NCI-H2029 treated with DMSO at 0.1 percent for 48 hours (cell line): Measurements from ENCODE around the gene PSME4.
A peak's percentile ranks its signal among the peaks of the same experiment; 100 is the strongest.
"Not testable (repeated sequence)": the region's sequence is repeated elsewhere in the genome, so short reads cannot be mapped to it uniquely, and the experiment has no call there.

Experiments used
- DNase-seq: peaks from one replicate; lab custom pipeline; 2025; lab: John Stamatoyannopoulos, UW

The PSME4 gene

DNA sequence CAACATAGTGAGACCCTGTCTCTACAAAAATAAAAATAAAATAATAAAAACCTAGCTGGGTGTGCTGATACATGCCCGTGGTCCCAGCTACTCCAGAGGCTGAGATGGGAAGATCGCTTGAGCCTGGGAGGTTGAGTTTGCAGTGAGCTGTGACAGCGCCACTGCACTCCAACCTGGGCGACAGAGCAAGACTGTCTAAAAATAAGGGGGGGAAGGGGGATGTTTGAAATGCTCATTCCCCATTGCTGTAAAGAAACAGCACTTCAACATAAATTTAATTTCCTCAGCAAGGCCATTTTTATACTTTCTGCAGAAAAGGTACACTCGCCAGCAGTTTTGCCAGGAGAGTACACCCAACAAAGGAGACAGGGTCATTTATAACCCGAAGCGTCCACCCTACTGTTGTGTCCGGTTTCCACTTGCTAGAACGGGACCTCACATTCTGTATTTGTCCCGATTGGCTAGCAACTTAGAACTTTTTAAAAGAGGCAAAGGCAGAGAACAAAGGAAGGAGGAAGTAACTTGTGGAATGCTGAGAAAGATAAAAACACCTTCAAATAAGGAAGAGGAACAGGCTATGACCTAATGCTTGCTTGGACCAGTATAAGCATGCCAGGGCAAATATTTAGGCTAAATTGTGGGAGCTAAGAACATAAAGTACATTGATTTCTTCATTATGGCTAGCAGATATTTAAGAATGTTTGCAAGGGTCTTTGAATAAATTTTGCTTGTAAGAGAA lies 9.1 kb downstream of the PSME4 start:
- not testable (repeated sequence) for DNase-seq

DNA sequence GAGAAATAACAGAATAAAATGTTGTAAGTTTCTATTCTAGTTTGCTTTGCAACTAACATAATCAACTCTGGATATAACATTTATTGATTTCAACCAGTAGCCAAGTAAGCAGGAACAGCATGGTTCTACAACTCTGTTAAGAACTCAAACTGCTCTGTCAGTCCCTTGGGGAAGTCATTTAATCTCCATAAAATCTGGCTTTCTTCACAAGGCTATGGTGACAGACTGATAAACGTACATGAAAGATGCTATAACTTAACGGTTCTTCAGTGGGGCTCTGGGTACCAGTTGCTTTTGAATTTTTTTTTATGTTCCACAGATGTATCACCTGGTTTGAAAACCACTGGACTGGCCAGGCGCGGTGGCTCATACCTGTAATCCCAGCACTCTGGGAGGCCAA lies 10.3 kb downstream of the PSME4 start:
- no peak for DNase-seq

DNA sequence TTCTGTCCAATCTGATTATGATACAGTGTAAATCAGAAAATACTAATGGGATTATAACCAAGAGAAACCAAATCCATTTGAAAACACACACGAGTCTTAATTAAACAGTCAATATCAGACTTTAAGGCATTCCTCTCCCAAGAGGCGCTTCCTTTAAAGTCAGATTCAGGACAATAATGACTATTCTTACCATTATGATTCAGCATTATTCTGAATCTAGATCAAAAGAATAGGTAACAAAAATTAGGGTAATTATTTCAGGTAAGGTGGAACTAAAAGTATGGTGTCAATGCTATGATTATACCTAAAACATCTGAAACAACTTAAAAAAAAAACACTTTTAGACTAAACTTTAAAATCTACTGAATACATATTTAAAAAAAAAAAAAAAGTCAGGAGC lies 12.3 kb downstream of the PSME4 start:
- DNase-seq = no peak

DNA sequence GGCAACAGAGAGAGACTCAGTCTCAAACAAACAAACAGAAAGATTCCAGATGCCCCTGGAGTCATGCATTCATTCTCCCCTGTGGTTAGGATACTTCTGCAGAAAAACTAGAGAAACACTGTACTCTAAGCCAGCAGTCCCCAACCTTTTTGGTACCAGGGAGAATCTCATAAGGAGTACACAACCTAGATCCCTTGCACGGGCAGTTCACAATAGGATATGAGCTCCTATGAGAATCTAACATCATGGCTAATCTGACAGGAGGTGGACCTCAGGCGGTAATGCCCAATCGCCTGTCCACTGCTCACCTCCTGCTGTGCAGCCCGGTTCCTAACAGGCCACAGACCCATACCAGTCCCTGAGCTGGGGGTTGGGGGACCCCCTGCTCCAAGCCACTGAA lies 18.3 kb downstream of the PSME4 start:
- no peak for DNase-seq

DNA sequence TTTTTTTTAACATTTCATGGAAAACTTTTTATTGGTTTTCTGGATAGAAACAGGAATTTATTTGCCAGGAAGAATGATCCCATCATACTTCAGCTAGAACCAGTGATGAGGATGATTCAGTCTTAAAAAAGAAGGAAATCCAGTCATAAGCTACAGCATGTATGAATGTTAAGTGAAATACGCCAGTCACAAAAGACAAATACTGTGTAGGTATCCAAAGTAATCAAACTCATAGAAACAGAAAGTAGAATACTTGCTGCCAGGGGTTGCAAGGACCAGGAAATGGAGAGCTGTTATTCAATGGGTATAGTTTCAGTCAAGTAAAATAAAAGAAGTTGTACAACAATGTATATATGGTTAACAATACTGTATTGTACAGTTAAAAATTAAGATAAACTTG lies 21.3 kb downstream of the PSME4 start:
- no peak for DNase-seq

DNA sequence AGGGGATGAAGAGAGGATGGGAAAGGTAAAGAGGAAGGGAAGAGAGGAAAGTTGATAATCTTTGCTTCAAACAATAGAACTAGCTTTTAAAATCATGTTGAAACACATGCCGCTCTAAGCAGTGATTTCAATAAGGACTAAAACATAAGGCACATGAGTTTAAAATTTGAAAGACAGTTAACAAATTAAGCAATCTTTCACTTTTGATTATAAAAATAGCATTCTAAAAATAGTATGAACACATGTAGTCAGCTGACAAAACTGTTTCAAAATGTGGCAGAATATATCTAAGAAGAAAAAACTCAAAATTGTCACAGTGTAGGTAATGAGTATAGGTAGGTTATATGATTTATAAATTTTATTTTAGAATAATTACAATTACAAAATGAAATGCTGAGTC lies 25.3 kb downstream of the PSME4 start:
- no peak for DNase-seq

DNA sequence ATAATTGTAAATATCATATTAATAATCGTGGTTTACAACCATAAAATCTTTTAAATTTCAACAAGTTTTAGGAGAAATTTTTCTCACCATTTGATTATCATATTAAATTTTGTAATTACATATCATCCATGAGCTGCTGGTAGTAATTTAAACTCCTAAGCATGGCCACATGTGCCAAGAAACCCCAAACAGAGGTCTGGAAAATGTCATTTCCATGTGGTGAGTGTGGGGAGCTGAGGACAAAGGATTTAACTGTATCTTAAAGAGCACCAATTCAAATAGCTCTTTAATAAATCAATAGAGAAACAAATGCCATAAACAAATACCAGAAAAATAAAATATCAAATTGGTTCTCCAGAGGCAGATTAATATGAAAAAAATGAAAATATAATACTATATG lies 26.3 kb downstream of the PSME4 start:
- no peak for DNase-seq

DNA sequence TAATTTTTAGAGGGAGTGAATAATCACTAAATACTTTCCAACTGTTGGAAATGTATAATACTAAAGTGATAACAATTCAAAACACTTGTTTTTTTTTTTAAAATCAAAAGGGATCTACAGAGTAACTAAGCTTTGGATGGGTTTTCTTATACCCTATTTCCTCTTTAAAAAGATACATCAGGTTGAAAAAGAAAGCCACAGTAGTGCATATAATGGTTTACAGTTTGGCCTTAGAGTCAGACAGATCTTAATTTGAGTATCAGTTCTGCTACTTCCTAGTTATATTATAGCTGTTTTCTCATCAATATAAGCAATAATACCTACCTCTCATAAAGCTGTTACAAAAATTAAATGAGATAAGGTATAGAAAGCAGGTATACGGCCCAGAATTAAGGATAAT lies 28.5 kb downstream of the PSME4 start:
- no peak for DNase-seq

DNA sequence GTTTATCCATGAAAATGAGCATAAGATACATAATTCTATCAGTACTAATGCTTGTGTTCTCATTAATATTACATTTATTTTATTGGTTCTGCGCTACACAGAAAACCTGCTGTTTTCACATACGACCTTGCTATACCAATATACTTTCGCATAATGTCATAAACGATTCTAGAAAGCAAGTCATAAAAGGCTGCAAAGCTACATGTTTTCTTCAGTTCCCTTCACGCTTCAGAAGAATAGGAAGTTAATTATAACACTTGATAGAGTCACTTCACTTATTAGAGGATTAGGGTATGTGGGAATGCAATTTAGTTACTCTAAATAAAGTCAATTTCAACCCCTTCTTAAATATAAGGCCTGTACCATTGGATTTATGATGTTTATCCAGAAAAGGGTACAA lies 29.0 kb downstream of the PSME4 start:
- DNase-seq = no peak

DNA sequence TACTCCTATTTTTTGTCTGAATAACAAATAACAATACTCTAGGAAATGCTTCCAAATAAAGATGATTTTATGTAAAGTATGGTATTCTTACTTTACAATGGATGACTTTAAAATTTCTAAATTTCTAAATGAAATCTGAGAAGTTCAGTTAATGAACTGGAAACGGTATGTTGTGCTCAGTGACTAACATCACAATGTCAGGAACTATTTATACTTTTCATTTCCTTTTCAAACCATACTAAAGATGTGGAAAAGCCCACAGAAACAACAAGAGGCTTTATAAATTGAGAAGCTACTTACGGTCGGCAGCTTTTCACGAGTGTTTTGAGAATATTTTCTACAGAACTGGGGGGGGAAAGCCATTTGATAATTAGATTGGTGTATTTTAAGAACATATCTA lies 31.1 kb downstream of the PSME4 start:
- DNase-seq = no peak

DNA sequence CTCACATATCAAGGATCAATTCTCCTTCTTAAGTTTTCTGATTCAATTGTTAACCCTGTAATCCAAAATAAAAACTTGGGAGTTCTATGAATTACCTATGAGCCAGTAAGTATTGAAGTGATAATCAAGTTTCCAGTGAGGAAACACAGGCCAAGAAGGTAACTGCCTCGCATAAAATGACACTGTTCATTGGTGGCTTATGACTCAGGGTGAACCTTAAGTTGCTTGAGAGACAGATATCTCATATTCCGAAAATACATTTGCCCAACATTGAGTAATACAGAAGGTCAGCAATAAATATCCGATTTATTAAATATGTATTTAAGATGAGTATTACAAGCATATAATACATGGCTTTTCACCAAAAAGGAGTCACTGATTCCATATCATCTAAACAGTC lies 31.9 kb downstream of the PSME4 start:
- no peak for DNase-seq

DNA sequence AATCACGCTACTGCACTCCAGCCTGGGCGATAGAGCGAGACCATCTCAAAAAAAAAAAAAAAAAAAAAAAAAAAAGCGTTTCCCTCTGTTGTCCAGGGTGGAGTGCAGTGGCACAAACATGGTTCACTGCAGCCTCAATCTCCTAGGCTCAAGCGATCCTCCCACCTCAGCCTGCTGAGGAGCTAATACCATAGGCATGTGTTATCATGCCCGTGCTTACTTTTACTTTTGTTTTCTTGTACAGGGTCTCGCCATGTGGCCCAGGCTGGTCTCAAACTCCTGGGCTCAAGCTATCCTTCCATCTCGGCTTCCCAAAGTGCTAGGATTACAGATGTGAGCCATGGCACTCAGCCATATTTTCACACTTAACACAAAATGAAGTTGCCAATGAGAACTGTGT lies 37.5 kb downstream of the PSME4 start:
- DNase-seq = no peak

DNA sequence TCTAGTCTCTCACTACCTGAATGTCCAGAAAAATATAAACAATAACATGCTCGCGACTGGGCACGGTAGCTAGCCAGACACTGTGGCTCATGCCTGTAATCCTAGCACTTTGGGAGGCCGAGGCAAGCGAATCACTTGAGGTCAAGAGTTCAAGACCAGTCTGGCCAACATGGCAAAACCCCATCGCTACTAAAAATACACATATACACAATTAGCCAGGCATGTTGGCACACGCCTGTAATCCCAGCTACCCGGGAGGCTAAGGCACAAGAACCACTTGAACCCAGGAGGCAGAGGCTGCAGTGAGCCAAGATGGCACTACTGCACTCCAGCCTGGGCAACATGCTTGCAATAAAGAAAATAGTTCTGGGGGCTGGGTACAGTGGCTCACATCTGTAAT lies 44.5 kb downstream of the PSME4 start:
- not testable (repeated sequence) for DNase-seq

DNA sequence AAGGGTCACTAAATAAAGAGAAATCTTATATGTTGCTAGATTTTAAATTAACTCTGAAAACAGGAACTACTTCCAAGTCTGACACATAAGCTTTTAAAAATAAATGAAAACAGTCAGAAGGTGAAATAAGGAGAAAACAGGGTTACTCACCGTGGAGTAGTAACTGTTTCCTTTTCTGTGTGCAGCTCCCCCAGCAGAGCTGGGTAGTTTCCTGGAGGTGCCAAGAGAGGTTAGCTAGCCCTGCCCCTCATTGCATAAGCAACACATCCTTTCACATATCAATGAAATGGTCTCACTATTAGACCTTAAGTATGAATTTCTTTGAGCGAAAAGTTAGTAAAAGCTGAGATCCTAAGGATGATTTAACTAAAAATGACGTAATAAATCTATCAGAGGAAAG lies 57.1 kb downstream of the PSME4 start:
- no peak for DNase-seq

DNA sequence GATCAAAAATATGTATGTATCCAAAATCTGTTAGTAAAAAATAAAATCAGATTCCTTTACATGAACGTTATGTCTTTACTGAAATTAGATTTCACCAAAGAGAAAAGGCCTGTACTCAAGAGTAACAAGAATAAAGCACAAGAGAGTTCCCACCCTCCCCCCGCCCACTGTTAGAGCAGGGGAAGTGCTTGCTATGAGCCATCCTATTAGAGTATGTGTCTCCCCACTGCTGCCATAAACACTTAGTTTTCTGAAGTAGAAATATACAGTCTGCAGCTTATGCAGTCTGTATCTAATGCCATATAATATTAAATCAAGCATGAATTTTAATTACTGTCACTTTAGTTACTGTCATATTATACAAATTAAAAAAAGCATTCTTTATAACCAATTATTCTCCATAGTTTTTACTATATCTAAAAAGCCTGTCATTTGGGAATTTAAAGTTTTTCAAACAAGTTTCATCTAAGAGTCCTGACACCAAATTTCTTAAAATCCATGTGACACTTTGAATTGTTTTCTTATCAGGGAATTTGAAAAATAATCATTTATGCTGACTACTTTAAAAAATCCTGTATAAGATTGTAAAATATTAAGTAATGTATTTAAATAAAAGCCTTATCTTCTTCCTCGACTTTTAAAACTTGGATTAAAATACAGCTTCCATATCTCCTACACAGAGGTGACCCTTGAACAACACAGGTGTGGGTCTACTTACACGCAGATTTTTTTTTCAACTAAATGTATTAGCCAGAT lies 59.2 kb downstream of the PSME4 start:
- DNase-seq = no peak

DNA sequence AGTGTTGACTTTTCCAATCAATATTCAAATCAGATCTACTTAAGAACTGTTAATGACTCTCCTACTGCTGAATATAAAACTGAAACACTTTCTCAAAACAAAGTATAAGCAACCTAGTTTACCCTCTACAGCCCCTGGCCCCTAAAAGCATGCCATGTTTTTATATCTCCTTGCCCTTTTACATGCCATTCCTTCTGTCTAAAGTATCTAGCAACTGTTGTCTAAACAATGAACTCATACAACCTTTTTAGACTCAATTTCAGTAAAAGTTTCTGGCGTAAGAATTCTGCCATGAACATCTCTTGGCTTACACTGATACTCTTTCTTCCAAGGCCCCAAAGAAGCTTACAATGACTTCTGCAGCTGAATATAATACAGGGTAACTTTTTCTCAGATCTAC lies 63.2 kb downstream of the PSME4 start:
- DNase-seq = no peak

DNA sequence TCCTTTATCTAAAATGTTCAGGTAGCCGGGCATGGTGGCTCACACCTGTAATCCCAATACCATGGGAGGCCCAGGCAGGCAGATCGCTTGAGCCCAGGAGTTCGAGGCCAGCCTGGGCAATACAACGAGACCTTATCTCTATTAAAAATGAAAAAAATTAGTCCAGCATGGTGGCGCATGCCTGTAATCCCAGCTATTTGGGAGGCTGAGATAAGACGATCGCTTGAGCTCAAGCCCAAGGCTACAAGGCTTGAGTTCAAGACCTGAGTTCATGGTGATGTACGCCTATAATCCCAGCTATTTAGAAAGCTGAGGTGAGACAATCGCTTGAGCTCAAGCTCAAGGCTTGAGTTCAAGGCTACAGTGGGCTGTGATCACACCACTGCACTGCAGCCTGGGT lies 65.4 kb downstream of the PSME4 start:
- no peak for DNase-seq

DNA sequence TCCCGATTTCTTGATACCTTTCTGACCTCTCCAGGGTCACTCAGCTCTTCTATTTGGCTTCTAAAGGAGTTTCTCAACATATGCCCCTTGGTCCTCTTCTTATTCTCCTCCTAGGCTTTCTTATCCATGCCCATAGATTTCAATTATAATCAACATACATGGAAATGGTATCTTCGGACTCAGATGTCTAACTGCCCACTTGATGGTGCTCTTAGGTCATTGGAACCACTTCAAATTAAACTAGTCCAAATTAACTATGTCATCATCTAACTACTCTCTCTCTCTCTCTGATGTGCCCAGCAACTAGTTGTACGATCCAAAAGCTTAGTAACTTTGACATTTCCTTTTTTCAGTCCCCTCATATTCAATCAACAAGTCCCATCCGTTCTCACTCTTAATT lies 67.8 kb downstream of the PSME4 start:
- DNase-seq = no peak

DNA sequence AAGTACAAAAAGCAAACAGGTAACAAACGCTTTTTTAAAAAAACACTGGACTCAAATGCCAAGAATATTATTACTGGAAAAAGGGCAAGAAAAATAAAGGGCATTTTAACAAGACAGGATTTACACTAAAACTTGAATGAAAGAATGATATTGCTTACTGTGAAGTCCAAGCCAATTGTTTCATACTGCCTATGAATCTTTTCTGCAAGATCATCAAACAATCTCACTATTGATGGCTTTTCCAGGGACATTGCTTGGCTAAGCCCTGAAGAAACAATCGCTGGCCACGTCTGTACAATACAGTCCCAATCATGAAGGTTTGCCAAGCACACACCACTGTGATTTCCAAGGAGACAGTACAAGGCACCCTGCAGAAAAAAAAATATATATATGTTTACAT lies 69.6 kb downstream of the PSME4 start:
- DNase-seq = no peak

DNA sequence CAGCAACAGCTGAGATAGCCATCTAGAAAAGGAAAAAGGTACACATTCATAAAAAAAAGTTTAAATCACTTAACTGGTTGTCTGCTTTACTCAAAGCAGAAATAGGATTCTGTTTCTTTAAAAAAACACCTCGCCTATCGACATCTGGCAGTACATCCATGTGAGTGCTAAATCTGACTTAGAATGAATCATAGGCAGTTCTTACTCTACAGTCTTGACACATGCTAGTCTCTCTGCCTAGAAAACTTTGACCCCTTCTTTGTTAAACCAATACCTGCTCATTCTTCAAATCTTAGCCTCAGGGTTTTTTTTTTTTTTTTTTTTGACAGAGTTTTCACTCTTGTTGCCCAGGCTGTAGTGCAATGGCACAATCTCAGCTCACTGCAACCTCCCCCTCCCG lies 73.9 kb downstream of the PSME4 start:
- DNase-seq = no peak

DNA sequence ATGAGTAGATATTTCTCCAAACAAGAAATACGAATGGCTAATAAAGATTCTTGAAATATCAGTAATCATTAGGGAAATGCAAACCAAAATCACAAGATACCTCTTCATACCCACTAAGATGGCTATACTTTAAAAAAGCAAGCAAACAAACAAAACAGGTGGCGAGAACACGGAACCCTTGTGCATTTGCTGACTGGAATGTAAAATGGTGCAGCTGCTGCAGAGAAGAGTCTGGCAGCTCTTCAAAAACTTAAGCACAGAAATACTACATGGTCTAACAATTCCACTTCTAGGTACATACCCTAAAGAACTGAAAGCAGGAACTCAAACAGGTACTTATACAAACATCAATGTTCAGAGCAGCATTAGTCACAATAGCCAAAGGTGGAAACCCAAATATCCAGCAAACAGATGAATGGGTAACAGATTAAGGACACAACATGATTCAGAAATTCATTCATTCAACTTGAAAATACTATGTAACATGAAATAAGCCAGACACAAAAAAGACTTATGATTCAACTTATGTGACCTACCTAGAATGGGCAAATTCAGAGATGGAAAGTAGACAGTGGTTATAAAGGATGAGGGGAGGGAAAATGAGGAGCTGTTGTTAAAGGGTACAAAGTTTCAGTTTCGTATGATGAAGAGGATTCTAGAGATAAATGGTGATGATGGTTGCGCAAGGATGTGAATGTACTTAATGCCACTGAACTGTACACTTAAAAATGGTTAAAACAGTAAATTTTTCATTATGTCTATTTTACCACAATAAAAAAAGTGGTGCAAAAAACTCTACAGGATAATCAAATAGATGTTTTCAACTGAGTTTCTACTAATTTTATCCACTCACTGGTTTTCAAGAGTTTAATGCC lies 84.2 kb downstream of the PSME4 start:
- peak; percentile 8 for DNase-seq

DNA sequence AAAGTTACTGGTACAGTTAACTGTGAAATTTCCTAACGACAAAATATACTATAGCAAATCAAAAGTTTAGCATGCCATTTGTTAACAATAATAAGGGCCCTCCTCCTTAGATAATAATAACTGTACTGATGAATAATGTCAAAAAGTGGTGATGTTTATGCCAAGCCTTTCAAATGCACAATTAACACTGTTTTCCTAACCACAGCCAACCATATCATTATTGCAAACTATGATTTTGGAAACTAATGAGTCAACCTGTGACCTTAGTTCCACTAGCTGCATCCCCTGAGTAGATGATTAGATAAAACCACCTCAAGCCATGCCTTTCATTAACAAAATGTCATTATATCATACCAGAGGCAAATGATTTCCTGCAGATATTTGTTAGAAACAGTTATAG lies 85.9 kb downstream of the PSME4 start:
- DNase-seq = no peak

DNA sequence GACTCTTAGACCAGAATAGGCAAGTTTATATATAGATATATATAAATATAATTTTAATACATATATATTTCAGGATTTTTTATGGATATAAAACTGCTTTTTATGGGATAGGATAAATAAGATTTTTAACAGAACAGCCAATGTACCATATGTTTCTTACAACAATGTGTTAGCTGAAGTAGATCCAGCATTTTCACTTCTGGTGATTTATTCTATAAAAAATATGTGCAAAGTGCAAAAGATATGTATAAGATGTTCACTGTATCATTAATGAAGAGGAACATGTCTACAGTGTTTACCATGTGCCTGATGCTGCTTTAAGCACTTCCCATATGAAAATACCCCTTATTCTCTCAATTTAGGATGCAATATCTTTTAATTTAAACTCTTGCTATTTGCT lies 88.8 kb downstream of the PSME4 start:
- DNase-seq = no peak
